A549 treated with Hydrocortisone at 1 μM for 4 hours (cell line): ENCODE results near the gene PCSK1N. TPM values are rescaled to one million over a fixed set of nuclear protein-coding genes. Genes with fewer than 3 reads are reported as not detected.

Experiments
- total RNA-seq: library from RNA; stranded (reverse); fragments of 200-300 nt; extraction: Qiagen RNA extraction; gene quantifications from 5 replicates; pipeline ENCODE4 v1.2.3, GENCODE V29; 2022

PCSK1N gene
- 12.9 to 50.9 TPM (median 44.9 TPM) in 5 replicates for total RNA-seq

GRCh38 chrX:48835524-48836329, at the start of gene PCSK1N:
Gene PCSK1N, minus strand, starts transcription at chrX:48835610. Its CDS starts 78 bp downstream, at chrX:48835532.

GRCh38 chrX:48826135-48826875, 9.1 kb downstream of the PCSK1N start, which contains the start of gene ERAS:
Gene ERAS, plus strand, starts transcription at chrX:48826513. Its CDS starts 2,611 bp downstream, at chrX:48829124.

GRCh38 chrX:48801280-48802088, 33.9 kb downstream of the PCSK1N start, which contains the start of gene HDAC6:
Gene HDAC6, plus strand, starts transcription at chrX:48802067. Its CDS starts 626 bp downstream, at chrX:48802693.

GRCh38 chrX:48786341-48786800, 49.0 kb downstream of the PCSK1N start, which contains the start of gene GATA1:
Gene GATA1, plus strand, starts transcription at chrX:48786590. Its CDS starts 4,520 bp downstream, at chrX:48791110.

Other genes with a start within 250 kb of the PCSK1N start
- 58.8 to 99.9 TPM (median 84.2 TPM) in 5 replicates for gene WDR13, start 238.1 kb downstream of the PCSK1N start, total RNA-seq
- 0.20 to 0.61 TPM (median 0.28 TPM) in 5 replicates for gene WAS, start 151.8 kb downstream of the PCSK1N start, total RNA-seq
- gene SUV39H1, start 138.9 kb downstream of the PCSK1N start, total RNA-seq: 21.9 to 24.0 TPM (median 22.9 TPM) in 5 replicates
- gene GLOD5, start 73.9 kb downstream of the PCSK1N start, total RNA-seq: not detected in 5 replicates
- not detected in 5 replicates for gene GATA1, start 49.0 kb downstream of the PCSK1N start, total RNA-seq
- gene HDAC6, start 33.5 kb downstream of the PCSK1N start, total RNA-seq: 25.3 to 30.4 TPM (median 28.9 TPM) in 5 replicates
- gene ERAS, start 9.1 kb downstream of the PCSK1N start, total RNA-seq: 0.07 to 0.10 TPM in 2 of 5 replicates, not detected in the others
- 85.6 to 110 TPM (median 100 TPM) in 5 replicates for gene TIMM17B, start 62.2 kb upstream of the PCSK1N start, total RNA-seq
- 86.1 to 104 TPM (median 88.5 TPM) in 5 replicates for gene PQBP1, start 62.3 kb upstream of the PCSK1N start, total RNA-seq
- gene SLC35A2, start 76.0 kb upstream of the PCSK1N start, total RNA-seq: 55.6 to 63.4 TPM (median 62.4 TPM) in 5 replicates
- 8.7 to 9.6 TPM (median 9.0 TPM) in 5 replicates for gene PIM2, start 83.4 kb upstream of the PCSK1N start, total RNA-seq
- 59.0 to 65.6 TPM (median 62.0 TPM) in 5 replicates for gene OTUD5, start 122.0 kb upstream of the PCSK1N start, total RNA-seq
- gene KCND1, start 136.2 kb upstream of the PCSK1N start, total RNA-seq: 0.88 to 1.3 TPM (median 0.92 TPM) in 5 replicates
- 17.3 to 21.8 TPM (median 18.1 TPM) in 5 replicates for gene GRIPAP1, start 166.7 kb upstream of the PCSK1N start, total RNA-seq
- gene TFE3, start 207.7 kb upstream of the PCSK1N start, total RNA-seq: 45.3 to 50.5 TPM (median 48.5 TPM) in 5 replicates
- gene CCDC120, start 223.4 kb upstream of the PCSK1N start, total RNA-seq: 2.7 to 4.1 TPM (median 3.5 TPM) in 5 replicates
- gene PRAF2, start 238.4 kb upstream of the PCSK1N start, total RNA-seq: 31.7 to 45.8 TPM (median 41.5 TPM) in 5 replicates
- 50.5 to 59.4 TPM (median 56.0 TPM) in 5 replicates for gene WDR45, start 244.3 kb upstream of the PCSK1N start, total RNA-seq